Measurements from ENCODE around the gene PRR15L. TPM values are rescaled to one million over a fixed set of nuclear protein-coding genes. Genes with fewer than 3 reads are reported as not detected.
A peak's percentile ranks its signal among the peaks of the same experiment; 100 is the strongest.
"Not testable (repeated sequence)": the region's sequence is repeated elsewhere in the genome, so short reads cannot be mapped to it uniquely, and the experiment has no call there.

PRR15L gene
- total RNA-seq, 1 donor from 2014 or later: not detected

GRCh38 chr17:47989159-47989558 is 31.5 kb upstream of the PRR15L start:
- Mint-ChIP-seq H3K36me3 (ENCODE audit: unreplicated experiment) (peaks cover 4% of the 10 kb centered on the region), H3K27me3 (ENCODE audit: unreplicated experiment) (peaks cover 3% of the 10 kb centered on the region), H3K4me3 (ENCODE audit: unreplicated experiment) (no peak overlapping the region), H3K27ac (ENCODE audit: unreplicated experiment) (no peak overlapping the region), H3K4me1 (ENCODE audit: unreplicated experiment) (peaks cover 12% of the 10 kb centered on the region), H3K9me3 (ENCODE audit: unreplicated experiment) (no peaks in the 10 kb centered on the region)
- DNase-seq (ENCODE audit: extremely low spot score, unreplicated experiment): no peak
- TF ChIP-seq CTCF (IDR thresholded peaks at IDR 0.05): no peak

DNA sequence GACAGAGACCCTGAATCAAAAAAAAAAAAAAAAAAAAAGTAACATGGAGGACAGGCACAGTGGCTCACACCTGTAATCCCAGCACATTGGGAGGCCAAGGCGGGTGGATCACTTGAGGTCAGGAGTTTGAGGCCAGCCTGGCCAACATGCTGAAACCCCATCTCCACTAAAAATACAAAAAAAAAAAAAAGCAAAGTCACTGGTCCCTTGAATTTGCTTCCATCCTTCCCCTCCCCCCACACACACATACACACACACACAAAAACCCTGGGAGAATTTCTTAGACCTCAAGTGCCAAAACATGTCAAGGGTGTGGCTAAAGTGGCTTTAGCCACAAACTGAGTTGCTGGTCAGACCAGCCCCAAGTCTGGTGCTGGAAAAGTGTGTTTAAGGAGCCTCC is 30.8 kb upstream of the PRR15L start:
- not testable (repeated sequence) for H3K27me3 Mint-ChIP-seq (ENCODE audit: unreplicated experiment); H3K4me3 Mint-ChIP-seq (ENCODE audit: unreplicated experiment); H3K9me3 Mint-ChIP-seq (ENCODE audit: unreplicated experiment); DNase-seq (ENCODE audit: extremely low spot score, unreplicated experiment); H3K27ac Mint-ChIP-seq (ENCODE audit: unreplicated experiment); H3K36me3 Mint-ChIP-seq (ENCODE audit: unreplicated experiment)
- peaks cover 12% of the 10 kb centered on the region for H3K4me1 Mint-ChIP-seq (ENCODE audit: unreplicated experiment)

GRCh38 chr17:47987240-47987835 is 29.7 kb upstream of the PRR15L start:
- no peak for TF ChIP-seq CTCF (IDR thresholded peaks at IDR 0.05)
- H3K27ac Mint-ChIP-seq (ENCODE audit: unreplicated experiment): peak overlapping the region; percentile 24
- H3K4me1 Mint-ChIP-seq (ENCODE audit: unreplicated experiment): peaks cover 12% of the 10 kb centered on the region
- H3K4me3 Mint-ChIP-seq (ENCODE audit: unreplicated experiment): no peak overlapping the region
- H3K9me3 Mint-ChIP-seq (ENCODE audit: unreplicated experiment): no peaks in the 10 kb centered on the region
- peaks cover 8% of the 10 kb centered on the region for H3K36me3 Mint-ChIP-seq (ENCODE audit: unreplicated experiment)
- DNase-seq (ENCODE audit: extremely low spot score, unreplicated experiment): peak; percentile 88
- peaks cover 2% of the 10 kb centered on the region for H3K27me3 Mint-ChIP-seq (ENCODE audit: unreplicated experiment)

DNA sequence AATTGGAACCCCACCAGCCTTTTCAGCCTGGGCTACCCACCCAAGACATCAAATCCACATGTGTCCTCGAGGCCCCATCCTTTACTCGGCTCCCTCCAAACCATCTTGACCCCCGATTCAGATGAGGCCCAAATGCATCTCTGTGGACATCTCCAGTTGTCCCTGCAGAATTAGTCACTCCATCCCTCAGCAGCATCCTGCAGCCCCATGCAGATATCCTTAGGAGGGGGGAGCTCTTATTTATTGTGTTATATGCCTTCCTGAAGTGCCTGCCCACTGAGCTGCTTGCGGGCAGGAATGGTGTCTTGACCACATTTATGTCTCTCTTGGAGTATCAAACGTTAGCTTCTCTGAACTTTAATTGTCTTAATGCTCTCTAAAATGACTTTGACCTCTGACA is 28.8 kb upstream of the PRR15L start:
- no peak for DNase-seq (ENCODE audit: extremely low spot score, unreplicated experiment)
- Mint-ChIP-seq H3K27ac (ENCODE audit: unreplicated experiment) (no peak overlapping the region), H3K27me3 (ENCODE audit: unreplicated experiment) (no peaks in the 10 kb centered on the region), H3K4me1 (ENCODE audit: unreplicated experiment) (peaks cover 12% of the 10 kb centered on the region), H3K36me3 (ENCODE audit: unreplicated experiment) (peaks cover 8% of the 10 kb centered on the region), H3K9me3 (ENCODE audit: unreplicated experiment) (no peaks in the 10 kb centered on the region), H3K4me3 (ENCODE audit: unreplicated experiment) (no peak overlapping the region)
- TF ChIP-seq CTCF (IDR thresholded peaks at IDR 0.05): no peak

- Mint-ChIP-seq H3K4me1 (ENCODE audit: unreplicated experiment) (peaks cover 12% of the 10 kb centered on the region), H3K36me3 (ENCODE audit: unreplicated experiment) (peaks cover 25% of the 10 kb centered on the region), H3K9me3 (ENCODE audit: unreplicated experiment) (no peaks in the 10 kb centered on the region), H3K27ac (ENCODE audit: unreplicated experiment) (no peak overlapping the region), H3K4me3 (ENCODE audit: unreplicated experiment) (no peak overlapping the region), H3K27me3 (ENCODE audit: unreplicated experiment) (no peaks in the 10 kb centered on the region)
- DNase-seq (ENCODE audit: extremely low spot score, unreplicated experiment): no peak
- no peak for TF ChIP-seq CTCF (IDR thresholded peaks at IDR 0.05)
These were observed 26.0 kb upstream of the PRR15L start for GRCh38 chr17:47983492-47984223.
